Right lobe of liver (tissue), 4 donors: ENCODE measurements around the gene PTRH2.

ENCODE experiments used
- CTCF ChIP-seq, 4 donors: fragments of 200-600 bp in 3 of 4; fragments of 450-650 bp in 1 of 4; IDR thresholded peaks; one replicate each; pipeline versions ENCODE4 v1.5.1 to v1.8.0; 2016 to 2022; ENCODE audit warnings: antibody characterized with exemption in 4 of 4, mild to moderate bottlenecking in 2 of 4
- POLR2A ChIP-seq: fragments of 450-650 bp; IDR thresholded peaks from one replicate; pipeline ENCODE4 v1.6.1; 2017; ENCODE audit warnings: antibody characterized with exemption, mild to moderate bottlenecking
- donor health status: DM: no; HTN: no; CAD: no.
- donor health status: DM: no; HTN: no; CAD: no.
- donor health status: DM: no; HTN: yes; CAD: no.

GRCh38 chr17:59668816-59669215, 38.4 kb downstream of the PTRH2 start:
- TF ChIP-seq CTCF (IDR thresholded peaks at IDR 0.05) (no peak), POLR2A (no peak)
